ENCODE data around the gene CPXM2.

Gene CPXM2

DNA sequence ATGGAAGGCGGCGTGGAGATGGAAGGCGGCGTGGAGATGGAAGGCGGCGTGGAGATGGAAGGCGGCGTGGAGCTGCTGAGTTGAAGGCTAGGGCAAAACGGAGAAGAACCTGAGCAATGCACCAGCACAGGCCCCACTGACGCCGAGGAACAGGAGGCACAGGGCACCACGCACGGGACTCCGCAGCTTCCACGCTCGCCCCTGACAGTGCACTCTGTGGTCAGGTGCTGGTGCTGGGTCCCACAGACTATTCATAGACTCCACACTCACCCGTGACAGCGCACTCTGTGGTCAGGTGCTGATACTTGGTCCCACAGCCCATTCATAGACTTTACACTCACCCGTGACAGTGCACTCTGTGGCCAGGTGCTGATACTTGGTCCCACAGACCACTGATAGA is 34.0 kb downstream of the CPXM2 start:
- Histone ChIP-seq H3K27me3 (ENCODE audit: low read length) (0 out of 2 replicates have a peak, but pooled peaks cover 5% of the 10 kb centered on the region), H2AFZ (ENCODE audit: low read depth, low read length, severe bottlenecking) (no peak overlapping the region), H3K9me2 (replicated peaks; ENCODE audit: insufficient read depth, low read length) (no peaks in the 10 kb centered on the region), H3K9ac (ENCODE audit: low read length) (no peak overlapping the region), H3K36me3 (ENCODE audit: low read length) (no peaks in the 10 kb centered on the region), H3K9me3 (ENCODE audit: insufficient read depth, low read length) (no peaks in the 10 kb centered on the region), H3K4me2 (ENCODE audit: low read depth, low read length, poor library complexity, severe bottlenecking) (no peak overlapping the region), H3K79me2 (ENCODE audit: insufficient read depth, low read length) (no peaks in the 10 kb centered on the region), H3K4me3 (ENCODE audit: insufficient read depth, low read length, poor library complexity, severe bottlenecking) (no peak overlapping the region), H3F3A (ENCODE audit: insufficient read depth) (no peaks in the 10 kb centered on the region), H3K27ac (ENCODE audit: low read depth, low read length) (no peak overlapping the region), H4K20me1 (ENCODE audit: low read depth, low read length) (no peaks in the 10 kb centered on the region)
- TF ChIP-seq CTCF (IDR thresholded peaks at IDR 0.05; ENCODE audit: insufficient read depth, low read length, poor library complexity, severe bottlenecking) (no peak), EZH2phosphoT487 (conservative IDR thresholded peaks at IDR 0.05; ENCODE audit: low read length) (no peak)

DNA sequence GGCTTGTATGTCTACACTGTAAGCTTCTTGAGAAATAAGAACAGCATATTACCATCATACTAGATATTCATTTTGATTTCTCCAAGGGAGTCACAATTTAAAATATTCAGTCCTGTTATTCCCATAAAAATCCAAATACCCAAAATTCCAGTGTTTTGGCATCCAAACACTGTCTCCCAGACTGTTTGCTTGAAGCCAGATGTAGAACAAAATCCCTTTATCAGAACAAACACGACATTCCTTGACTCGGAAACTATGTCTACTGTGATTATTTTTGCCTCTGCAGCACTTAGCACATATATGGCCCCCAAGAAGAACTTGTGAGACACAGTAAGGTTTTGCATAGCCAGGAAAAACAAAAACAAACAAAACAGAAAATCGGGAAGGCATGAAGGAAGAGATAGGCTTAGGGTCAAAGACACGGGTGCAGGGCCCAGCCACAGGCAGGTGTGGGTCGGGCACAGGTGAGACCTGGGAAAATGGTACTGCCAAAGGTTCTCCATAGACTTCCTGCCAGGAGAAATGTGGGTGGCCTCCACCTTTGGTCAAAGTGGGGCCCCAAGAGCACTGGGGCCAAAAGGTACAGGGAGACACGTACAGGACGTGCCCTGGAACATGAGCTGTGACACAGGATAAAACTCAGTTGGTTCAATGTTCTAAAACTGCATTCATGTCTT is 36.5 kb downstream of the CPXM2 start:
- TF ChIP-seq CTCF (IDR thresholded peaks at IDR 0.05; ENCODE audit: insufficient read depth, low read length, poor library complexity, severe bottlenecking) (no peak), EZH2phosphoT487 (conservative IDR thresholded peaks at IDR 0.05; ENCODE audit: low read length) (no peak)
- Histone ChIP-seq H2AFZ (ENCODE audit: low read depth, low read length, severe bottlenecking) (no peak overlapping the region), H3K27ac (ENCODE audit: low read depth, low read length) (no peak overlapping the region), H3K9me3 (ENCODE audit: insufficient read depth, low read length) (no peaks in the 10 kb centered on the region), H4K20me1 (ENCODE audit: low read depth, low read length) (no peaks in the 10 kb centered on the region), H3K79me2 (ENCODE audit: insufficient read depth, low read length) (no peaks in the 10 kb centered on the region), H3K4me2 (ENCODE audit: low read depth, low read length, poor library complexity, severe bottlenecking) (no peak overlapping the region), H3F3A (ENCODE audit: insufficient read depth) (no peaks in the 10 kb centered on the region), H3K4me3 (ENCODE audit: insufficient read depth, low read length, poor library complexity, severe bottlenecking) (no peak overlapping the region), H3K36me3 (ENCODE audit: low read length) (no peaks in the 10 kb centered on the region), H3K9me2 (replicated peaks; ENCODE audit: insufficient read depth, low read length) (no peaks in the 10 kb centered on the region), H3K9ac (ENCODE audit: low read length) (no peak overlapping the region), H3K27me3 (ENCODE audit: low read length) (0 out of 2 replicates have a peak, but pooled peaks cover 5% of the 10 kb centered on the region)

DNA sequence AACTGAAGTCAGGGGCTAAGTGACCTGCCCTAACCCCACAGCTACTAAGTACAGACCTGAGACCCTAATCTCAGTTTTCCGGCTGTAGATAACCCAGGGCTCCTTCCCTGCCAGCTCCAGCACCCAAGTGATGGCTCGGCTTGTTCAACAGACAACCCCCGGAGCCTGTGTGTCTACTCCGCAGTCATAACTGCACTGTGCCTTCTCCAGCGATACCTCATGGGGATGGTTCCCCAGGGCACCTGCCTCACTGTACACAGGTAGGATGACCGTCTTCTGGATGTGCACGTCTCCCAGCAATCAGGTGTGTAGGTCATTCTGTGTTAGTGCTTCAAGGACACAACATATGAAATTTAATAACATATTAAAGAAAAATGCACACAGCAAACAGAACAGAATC is 37.1 kb downstream of the CPXM2 start:
- H3K36me3 ChIP-seq (ENCODE audit: low read length) = no peaks in the 10 kb centered on the region
- H3K4me3 ChIP-seq (ENCODE audit: insufficient read depth, low read length, poor library complexity, severe bottlenecking) = no peak overlapping the region
- H3K27me3 ChIP-seq (ENCODE audit: low read length) = 0 out of 2 replicates have a peak, but pooled peaks cover 5% of the 10 kb centered on the region
- H3K9ac ChIP-seq (ENCODE audit: low read length) = no peak overlapping the region
- H2AFZ ChIP-seq (ENCODE audit: low read depth, low read length, severe bottlenecking) = no peak overlapping the region
- no peaks in the 10 kb centered on the region for H3K79me2 ChIP-seq (ENCODE audit: insufficient read depth, low read length)
- no peak overlapping the region for H3K4me2 ChIP-seq (ENCODE audit: low read depth, low read length, poor library complexity, severe bottlenecking)
- H3F3A ChIP-seq (ENCODE audit: insufficient read depth) = no peaks in the 10 kb centered on the region
- no peak for TF ChIP-seq EZH2phosphoT487 (conservative IDR thresholded peaks at IDR 0.05; ENCODE audit: low read length)
- TF ChIP-seq CTCF (IDR thresholded peaks at IDR 0.05; ENCODE audit: insufficient read depth, low read length, poor library complexity, severe bottlenecking) = no peak
- H4K20me1 ChIP-seq (ENCODE audit: low read depth, low read length) = no peaks in the 10 kb centered on the region
- H3K27ac ChIP-seq (ENCODE audit: low read depth, low read length) = no peak overlapping the region
- H3K9me2 ChIP-seq (replicated peaks; ENCODE audit: insufficient read depth, low read length) = no peaks in the 10 kb centered on the region
- H3K9me3 ChIP-seq (ENCODE audit: insufficient read depth, low read length) = no peaks in the 10 kb centered on the region

Data from SU-DHL-6 (cell line).